ENCODE data around the gene POM121. TPM values are rescaled to one million over a fixed set of nuclear protein-coding genes. Genes with fewer than 3 reads are reported as not detected.
"Not testable (repeated sequence)": the region's sequence is repeated elsewhere in the genome, so short reads cannot be mapped to it uniquely, and the experiment has no call there.

Gene POM121
- polyA plus RNA-seq, 1 of the 3 experiments (the other 2 are of a cell fraction): 14.0 TPM

DNA sequence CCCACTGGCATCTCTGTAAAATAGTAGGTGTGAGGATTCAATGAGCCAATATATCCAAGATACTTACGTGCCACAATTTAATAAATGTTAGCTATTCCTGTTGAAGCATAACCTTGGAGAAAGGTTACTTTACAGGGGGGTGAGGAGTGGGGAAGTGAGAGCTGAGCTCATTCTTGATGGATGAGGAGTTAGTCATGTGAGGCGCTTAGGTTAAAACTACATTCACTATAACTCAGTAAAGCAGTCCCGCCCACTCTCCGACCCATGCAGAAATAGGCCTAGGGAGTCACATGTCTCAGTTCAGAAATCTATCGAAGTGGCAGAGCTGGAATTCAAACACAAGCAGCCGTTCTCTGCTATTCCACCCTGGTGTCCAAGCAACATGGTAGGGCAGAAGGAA is 25.5 kb downstream of the POM121 start:
- H3K9ac ChIP-seq; H3K9me3 ChIP-seq; H3K4me1 ChIP-seq (ENCODE audit: control insufficient read depth in 1 of 2, insufficient read depth in 2 of 2, low read depth in 1 of 2, low read length in 1 of 2); POLR2A ChIA-PET; H3K4me3 ChIP-seq (ENCODE audit: low read depth in 2 of 2, low read length in 1 of 2); H3K79me2 ChIP-seq (ENCODE audit: insufficient read depth); H4K20me1 ChIP-seq (ENCODE audit: insufficient read depth); H3K4me2 ChIP-seq; H2AFZ ChIP-seq (ENCODE audit: low read depth); H3K27ac ChIP-seq (ENCODE audit: low read depth in 2 of 2, low read length in 1 of 2); CTCF ChIA-PET; H3K27me3 ChIP-seq (ENCODE audit: insufficient read depth); H3K9me2 ChIP-seq; DNase-seq; H3F3A ChIP-seq (replicated peaks; ENCODE audit: insufficient read depth): not testable (repeated sequence)
- H3K36me3 ChIP-seq (replicated peaks in 1 of 2; ENCODE audit: control insufficient read depth in 1 of 2, insufficient read depth in 2 of 2, low read length in 1 of 2): peaks cover 0 to 11% of the 10 kb centered on the region in 2 experiments
- WGBS (ENCODE audit: low lambda C conversion rate): no CpG with 5 or more reads among the region's 6 CpGs

GRCh38 chr7:72953901-72954562 is 29.1 kb downstream of the POM121 start:
- H3K9me2 ChIP-seq; H2AFZ ChIP-seq (ENCODE audit: low read depth); CTCF ChIA-PET; H3K27ac ChIP-seq (ENCODE audit: low read depth in 2 of 2, low read length in 1 of 2); H3K4me1 ChIP-seq (ENCODE audit: control insufficient read depth in 1 of 2, insufficient read depth in 2 of 2, low read depth in 1 of 2, low read length in 1 of 2); H4K20me1 ChIP-seq (ENCODE audit: insufficient read depth); H3K27me3 ChIP-seq (ENCODE audit: insufficient read depth); H3F3A ChIP-seq (replicated peaks; ENCODE audit: insufficient read depth); H3K36me3 ChIP-seq (replicated peaks in 1 of 2; ENCODE audit: control insufficient read depth in 1 of 2, insufficient read depth in 2 of 2, low read length in 1 of 2); POLR2A ChIA-PET; H3K79me2 ChIP-seq (ENCODE audit: insufficient read depth); DNase-seq; H3K9me3 ChIP-seq: not testable (repeated sequence)
- Histone ChIP-seq H3K4me3 (ENCODE audit: low read depth in 2 of 2, low read length in 1 of 2) (peak overlapping the region in 1 of 2 experiments; percentile 44; a peak in 2 of 4 replicates), H3K4me2 (peak overlapping the region; percentile 77; the same call in 1 of the 2 replicates), H3K9ac (0 out of 2 replicates have a peak overlapping the region, but pooled peaks have one; percentile 49)
- WGBS (ENCODE audit: low lambda C conversion rate): 20% methylated on average over 1 of the region's 43 CpGs

GRCh38 chr7:72954563-72955198 is 29.8 kb downstream of the POM121 start:
- peak overlapping the region; percentile 39 to 46; a peak in 2 of 4 replicates for H3K4me3 ChIP-seq (ENCODE audit: low read depth in 2 of 2, low read length in 1 of 2)
- POLR2A ChIA-PET; H4K20me1 ChIP-seq (ENCODE audit: insufficient read depth); H3K9ac ChIP-seq; H3F3A ChIP-seq (replicated peaks; ENCODE audit: insufficient read depth); DNase-seq; H3K4me2 ChIP-seq; H2AFZ ChIP-seq (ENCODE audit: low read depth); H3K27ac ChIP-seq (ENCODE audit: low read depth in 2 of 2, low read length in 1 of 2); H3K36me3 ChIP-seq (replicated peaks in 1 of 2; ENCODE audit: control insufficient read depth in 1 of 2, insufficient read depth in 2 of 2, low read length in 1 of 2); H3K79me2 ChIP-seq (ENCODE audit: insufficient read depth); H3K27me3 ChIP-seq (ENCODE audit: insufficient read depth); H3K9me3 ChIP-seq; CTCF ChIA-PET; H3K9me2 ChIP-seq; H3K4me1 ChIP-seq (ENCODE audit: control insufficient read depth in 1 of 2, insufficient read depth in 2 of 2, low read depth in 1 of 2, low read length in 1 of 2): not testable (repeated sequence)
- TF ChIP-seq GABPA (IDR thresholded peaks at IDR 0.05; ENCODE audit: low read depth): peak; percentile 24; the same call in 1 of the 2 replicates
- 26% methylated on average over 11 of the region's 45 CpGs for WGBS (ENCODE audit: low lambda C conversion rate)

DNA sequence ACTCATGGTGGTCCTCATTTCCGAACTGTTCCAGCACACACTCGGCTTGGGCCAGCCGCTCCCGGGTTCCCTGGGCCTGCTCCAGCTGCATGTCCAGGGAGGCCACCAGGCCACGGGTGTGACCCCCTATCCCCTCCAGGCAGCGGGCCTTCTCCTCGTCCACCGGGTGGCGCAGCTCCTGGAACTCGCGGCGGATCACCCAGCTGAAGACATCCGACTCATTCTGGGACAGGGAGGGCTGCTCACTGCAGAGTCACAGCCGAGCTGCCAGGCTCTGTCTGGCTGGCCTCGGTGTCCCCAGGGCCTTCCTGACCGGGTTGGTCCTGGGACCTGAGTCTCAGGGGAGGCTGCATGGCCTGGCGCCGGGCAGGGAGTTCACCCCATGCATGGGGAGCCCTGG is 35.1 kb downstream of the POM121 start:
- H3K4me2 ChIP-seq; H3F3A ChIP-seq (replicated peaks; ENCODE audit: insufficient read depth); H3K9ac ChIP-seq; DNase-seq; CTCF ChIA-PET; H3K4me3 ChIP-seq (ENCODE audit: low read depth in 2 of 2, low read length in 1 of 2); H3K36me3 ChIP-seq (replicated peaks in 1 of 2; ENCODE audit: control insufficient read depth in 1 of 2, insufficient read depth in 2 of 2, low read length in 1 of 2); H3K4me1 ChIP-seq (ENCODE audit: control insufficient read depth in 1 of 2, insufficient read depth in 2 of 2, low read depth in 1 of 2, low read length in 1 of 2); H4K20me1 ChIP-seq (ENCODE audit: insufficient read depth); H3K9me2 ChIP-seq; H3K79me2 ChIP-seq (ENCODE audit: insufficient read depth); H2AFZ ChIP-seq (ENCODE audit: low read depth); H3K27ac ChIP-seq (ENCODE audit: low read depth in 2 of 2, low read length in 1 of 2); POLR2A ChIA-PET; H3K27me3 ChIP-seq (ENCODE audit: insufficient read depth); H3K9me3 ChIP-seq: not testable (repeated sequence)
- 77% methylated on average over 4 of the region's 18 CpGs for WGBS (ENCODE audit: low lambda C conversion rate)

- H3K79me2 ChIP-seq (ENCODE audit: insufficient read depth); H3K4me3 ChIP-seq (ENCODE audit: low read depth in 2 of 2, low read length in 1 of 2); H3F3A ChIP-seq (replicated peaks; ENCODE audit: insufficient read depth); H3K9me3 ChIP-seq; H3K27me3 ChIP-seq (ENCODE audit: insufficient read depth); H3K9me2 ChIP-seq; H3K36me3 ChIP-seq (replicated peaks in 1 of 2; ENCODE audit: control insufficient read depth in 1 of 2, insufficient read depth in 2 of 2, low read length in 1 of 2); H2AFZ ChIP-seq (ENCODE audit: low read depth); H3K4me1 ChIP-seq (ENCODE audit: control insufficient read depth in 1 of 2, insufficient read depth in 2 of 2, low read depth in 1 of 2, low read length in 1 of 2); H4K20me1 ChIP-seq (ENCODE audit: insufficient read depth); DNase-seq; POLR2A ChIA-PET; H3K9ac ChIP-seq; CTCF ChIA-PET; H3K27ac ChIP-seq (ENCODE audit: low read depth in 2 of 2, low read length in 1 of 2); H3K4me2 ChIP-seq: not testable (repeated sequence)
- WGBS (ENCODE audit: low lambda C conversion rate): no CpG with 5 or more reads among the region's 20 CpGs
These were observed 35.9 kb downstream of the POM121 start for GRCh38 chr7:72960626-72961345.

DNA sequence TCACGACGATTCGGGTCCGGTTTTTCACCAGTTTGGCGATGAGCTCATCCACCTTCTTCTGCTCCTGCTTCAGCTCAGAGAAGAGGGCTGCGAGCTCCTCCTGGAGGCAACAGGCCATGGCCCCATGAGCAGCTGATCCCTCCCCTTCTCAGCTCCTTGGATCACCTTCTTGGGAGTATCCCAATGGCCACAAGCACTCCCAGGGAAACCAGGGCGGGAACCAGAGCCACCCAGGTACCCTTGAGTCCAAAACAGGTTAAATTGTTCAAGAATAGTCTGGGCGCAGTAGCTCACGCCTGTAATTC is 36.4 kb downstream of the POM121 start:
- CTCF ChIA-PET; H3K4me2 ChIP-seq; H3K27ac ChIP-seq (ENCODE audit: low read depth in 2 of 2, low read length in 1 of 2); H3K9me3 ChIP-seq; H3K27me3 ChIP-seq (ENCODE audit: insufficient read depth); POLR2A ChIA-PET; H4K20me1 ChIP-seq (ENCODE audit: insufficient read depth); H3K79me2 ChIP-seq (ENCODE audit: insufficient read depth); H3K4me3 ChIP-seq (ENCODE audit: low read depth in 2 of 2, low read length in 1 of 2); H2AFZ ChIP-seq (ENCODE audit: low read depth); H3K9me2 ChIP-seq; H3K9ac ChIP-seq; H3K4me1 ChIP-seq (ENCODE audit: control insufficient read depth in 1 of 2, insufficient read depth in 2 of 2, low read depth in 1 of 2, low read length in 1 of 2); DNase-seq; H3F3A ChIP-seq (replicated peaks; ENCODE audit: insufficient read depth); H3K36me3 ChIP-seq (replicated peaks in 1 of 2; ENCODE audit: control insufficient read depth in 1 of 2, insufficient read depth in 2 of 2, low read length in 1 of 2): not testable (repeated sequence)
- WGBS (ENCODE audit: low lambda C conversion rate): no CpG with 5 or more reads among the region's 9 CpGs
